ENCODE results near the gene ADGB. TPM values are rescaled to one million over a fixed set of nuclear protein-coding genes. Genes with fewer than 3 reads are reported as not detected.

ADGB gene
- total and polyA plus RNA-seq, 4 experiments from 2014 or later, result not detected

- H3K9me3 Mint-ChIP-seq, result peaks cover 0 to 4% (median under 1%) of the 10 kb centered on the region in 8 donors
- CTCF ChIA-PET (ENCODE audit: partially characterized antibody), result no interaction called here
- no peak overlapping the region for H3K4me3 Mint-ChIP-seq
- no peaks in the 10 kb centered on the region for H3K36me3 Mint-ChIP-seq
- Histone ChIP-seq H3K36me3 (ENCODE audit: insufficient read depth, low read length) (no peaks in the 10 kb centered on the region), H3K4me1 (ENCODE audit: insufficient read depth, low read length) (no peaks in the 10 kb centered on the region), H3K4me3 (ENCODE audit: low read length in 2 of 2) (no peak overlapping the region), H3K27me3 (ENCODE audit: insufficient read depth, low read length) (no peaks in the 10 kb centered on the region), H3K9me3 (ENCODE audit: control insufficient read depth in 1 of 2, low read length in 2 of 2) (no peaks in the 10 kb centered on the region), H3K27ac (ENCODE audit: low read depth, low read length) (no peak overlapping the region)
- no peak overlapping the region for H3K27ac Mint-ChIP-seq
- no peaks in the 10 kb centered on the region for H3K4me1 Mint-ChIP-seq
- DNase-seq, result no peak
- POLR2A ChIA-PET (ENCODE audit: partially characterized antibody), result no interaction called here
- H3K27me3 Mint-ChIP-seq, result peaks cover 2 to 8% of the 10 kb centered on the region in 2 donors
- intact Hi-C loops (cut with micrococcal nuclease), result no loop called here
Measured at GRCh38 chr6:146628350-146628749, 29.6 kb downstream of the ADGB start.

DNA sequence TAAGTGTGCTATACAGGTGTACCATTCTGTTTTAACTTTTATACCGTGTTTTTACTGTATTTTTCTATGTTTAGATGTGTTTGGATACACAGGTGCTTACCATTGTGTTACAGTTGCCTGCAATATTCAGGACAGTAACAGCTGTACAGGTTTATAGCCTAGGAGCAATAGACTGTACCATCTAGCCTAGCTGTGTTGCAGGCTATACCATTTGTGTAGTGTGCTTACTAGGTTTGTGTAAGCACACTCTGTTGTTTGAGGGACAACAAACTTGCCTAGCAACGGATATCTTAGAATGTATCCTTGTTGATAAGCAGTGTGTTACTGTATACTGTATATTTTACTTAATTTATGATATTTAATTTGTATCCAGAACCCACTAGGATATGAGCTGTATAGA, 35.2 kb downstream of the ADGB start:
- POLR2A ChIA-PET (ENCODE audit: partially characterized antibody), result no interaction called here
- H3K4me1 Mint-ChIP-seq, result no peaks in the 10 kb centered on the region
- H3K36me3 Mint-ChIP-seq, result no peaks in the 10 kb centered on the region
- Histone ChIP-seq H3K27ac (ENCODE audit: low read depth, low read length) (no peak overlapping the region), H3K4me1 (ENCODE audit: insufficient read depth, low read length) (no peaks in the 10 kb centered on the region), H3K36me3 (ENCODE audit: insufficient read depth, low read length) (no peaks in the 10 kb centered on the region), H3K9me3 (ENCODE audit: control insufficient read depth in 1 of 2, low read length in 2 of 2) (no peaks in the 10 kb centered on the region), H3K27me3 (ENCODE audit: insufficient read depth, low read length) (no peaks in the 10 kb centered on the region), H3K4me3 (ENCODE audit: low read length in 2 of 2) (no peak overlapping the region)
- intact Hi-C loops (cut with micrococcal nuclease), result no loop called here
- no peak for DNase-seq
- CTCF ChIA-PET (ENCODE audit: partially characterized antibody), result no interaction called here
- H3K4me3 Mint-ChIP-seq, result no peak overlapping the region
- peaks cover 2 to 7% of the 10 kb centered on the region in 2 donors for H3K27me3 Mint-ChIP-seq
- no peak overlapping the region for H3K27ac Mint-ChIP-seq
- peaks cover 0 to 6% (median 2%) of the 10 kb centered on the region in 8 donors for H3K9me3 Mint-ChIP-seq

DNA sequence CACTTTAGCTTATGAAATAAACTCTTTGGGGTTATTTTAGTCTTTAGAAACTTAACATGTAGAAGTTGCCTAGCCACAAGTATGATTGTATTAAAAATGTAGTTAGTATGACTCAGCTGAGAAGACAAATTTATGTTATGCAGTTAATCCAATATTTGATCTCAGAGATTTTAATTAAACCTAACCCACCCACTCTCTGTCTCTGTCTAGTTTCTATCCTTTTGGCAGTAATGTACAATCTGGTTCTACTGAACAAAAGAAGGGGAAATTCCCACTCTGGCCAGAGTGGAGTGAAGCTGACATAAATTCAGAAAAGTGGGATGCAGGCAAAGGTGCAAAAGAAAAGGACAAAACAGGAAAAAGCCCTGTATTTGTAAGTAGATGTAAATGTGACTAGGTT, 36.4 kb downstream of the ADGB start:
- H3K4me3 ChIP-seq (ENCODE audit: low read length in 2 of 2), result no peak overlapping the region
- Mint-ChIP-seq H3K4me3 (no peak overlapping the region), H3K36me3 (no peaks in the 10 kb centered on the region), H3K27me3 (peaks cover 2 to 7% of the 10 kb centered on the region in 2 donors), H3K27ac (no peak overlapping the region), H3K4me1 (no peaks in the 10 kb centered on the region), H3K9me3 (peaks cover 0 to 11% (median 2%) of the 10 kb centered on the region in 8 donors)
- H3K4me1 ChIP-seq (ENCODE audit: insufficient read depth, low read length), result no peaks in the 10 kb centered on the region
- no peaks in the 10 kb centered on the region for H3K9me3 ChIP-seq (ENCODE audit: control insufficient read depth in 1 of 2, low read length in 2 of 2)
- intact Hi-C loops (cut with micrococcal nuclease), result no loop called here
- H3K36me3 ChIP-seq (ENCODE audit: insufficient read depth, low read length), result no peaks in the 10 kb centered on the region
- POLR2A ChIA-PET (ENCODE audit: partially characterized antibody), result no interaction called here
- H3K27ac ChIP-seq (ENCODE audit: low read depth, low read length), result no peak overlapping the region
- CTCF ChIA-PET (ENCODE audit: partially characterized antibody), result no interaction called here
- no peak for DNase-seq
- no peaks in the 10 kb centered on the region for H3K27me3 ChIP-seq (ENCODE audit: insufficient read depth, low read length)

DNA sequence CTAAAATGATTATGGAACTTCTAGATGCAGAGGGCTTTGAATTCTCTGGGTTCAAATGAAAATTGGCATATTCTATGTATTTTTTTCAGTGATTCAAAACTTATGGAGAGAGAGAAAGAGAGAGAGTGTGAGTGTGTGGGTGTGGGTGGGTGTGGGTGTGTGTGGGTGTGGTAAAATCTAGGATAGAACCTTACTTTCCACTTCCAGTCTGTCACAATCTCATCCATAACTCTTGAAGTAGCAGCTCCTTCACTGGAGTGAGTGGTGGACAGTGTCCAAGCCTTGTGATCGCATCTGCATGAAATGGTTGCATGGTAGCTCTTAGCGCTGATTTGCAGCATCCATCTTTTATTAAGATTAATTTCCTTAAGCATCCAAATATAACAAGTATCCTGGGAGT, 37.7 kb downstream of the ADGB start:
- H3K4me1 ChIP-seq (ENCODE audit: insufficient read depth, low read length), result no peaks in the 10 kb centered on the region
- no peaks in the 10 kb centered on the region for H3K36me3 ChIP-seq (ENCODE audit: insufficient read depth, low read length)
- Mint-ChIP-seq H3K4me3 (no peak overlapping the region), H3K4me1 (no peaks in the 10 kb centered on the region), H3K36me3 (no peaks in the 10 kb centered on the region), H3K27me3 (peaks cover 2 to 5% of the 10 kb centered on the region in 2 donors), H3K9me3 (peaks cover 0 to 11% (median 2%) of the 10 kb centered on the region in 8 donors), H3K27ac (no peak overlapping the region)
- H3K27me3 ChIP-seq (ENCODE audit: insufficient read depth, low read length), result no peaks in the 10 kb centered on the region
- CTCF ChIA-PET (ENCODE audit: partially characterized antibody), result no interaction called here
- intact Hi-C loops (cut with micrococcal nuclease), result no loop called here
- H3K9me3 ChIP-seq (ENCODE audit: control insufficient read depth in 1 of 2, low read length in 2 of 2), result no peaks in the 10 kb centered on the region
- H3K4me3 ChIP-seq (ENCODE audit: low read length in 2 of 2), result no peak overlapping the region
- POLR2A ChIA-PET (ENCODE audit: partially characterized antibody), result no interaction called here
- no peak for DNase-seq
- no peak overlapping the region for H3K27ac ChIP-seq (ENCODE audit: low read depth, low read length)

DNA sequence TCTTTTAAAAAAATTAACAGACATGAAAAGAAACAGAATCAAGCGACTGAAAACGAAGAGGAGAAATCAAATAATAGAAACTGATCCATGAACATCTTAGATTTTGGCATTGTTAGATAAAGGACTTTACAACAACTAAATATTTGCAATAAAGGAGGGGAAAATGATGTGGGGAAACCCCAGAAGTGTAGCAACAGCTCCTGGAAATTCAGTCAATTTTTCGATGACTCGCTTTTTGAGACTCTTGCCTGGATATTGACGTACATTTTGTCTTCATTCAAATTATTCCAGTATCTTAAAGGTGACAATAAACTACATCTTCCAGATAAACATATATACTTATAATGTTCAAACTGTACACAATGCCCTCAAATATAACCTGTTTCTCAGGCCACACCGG, 44.1 kb downstream of the ADGB start:
- H3K4me1 Mint-ChIP-seq, result no peaks in the 10 kb centered on the region
- H3K36me3 Mint-ChIP-seq, result no peaks in the 10 kb centered on the region
- POLR2A ChIA-PET (ENCODE audit: partially characterized antibody), result no interaction called here
- H3K9me3 Mint-ChIP-seq, result peaks cover 0 to 7% (median 0%) of the 10 kb centered on the region in 8 donors
- Histone ChIP-seq H3K27ac (ENCODE audit: low read depth, low read length) (no peak overlapping the region), H3K4me3 (ENCODE audit: low read length in 2 of 2) (no peak overlapping the region), H3K27me3 (ENCODE audit: insufficient read depth, low read length) (no peaks in the 10 kb centered on the region), H3K9me3 (ENCODE audit: control insufficient read depth in 1 of 2, low read length in 2 of 2) (no peaks in the 10 kb centered on the region), H3K36me3 (ENCODE audit: insufficient read depth, low read length) (no peaks in the 10 kb centered on the region), H3K4me1 (ENCODE audit: insufficient read depth, low read length) (no peaks in the 10 kb centered on the region)
- intact Hi-C loops (cut with micrococcal nuclease), result no loop called here
- DNase-seq, result no peak
- no peaks in the 10 kb centered on the region for H3K27me3 Mint-ChIP-seq
- no peak overlapping the region for H3K27ac Mint-ChIP-seq
- no peak overlapping the region for H3K4me3 Mint-ChIP-seq
- CTCF ChIA-PET (ENCODE audit: partially characterized antibody), result no interaction called here

- Histone ChIP-seq H3K4me1 (ENCODE audit: insufficient read depth, low read length) (no peaks in the 10 kb centered on the region), H3K4me3 (ENCODE audit: low read length in 2 of 2) (no peak overlapping the region), H3K9me3 (ENCODE audit: control insufficient read depth in 1 of 2, low read length in 2 of 2) (no peaks in the 10 kb centered on the region), H3K36me3 (ENCODE audit: insufficient read depth, low read length) (no peaks in the 10 kb centered on the region), H3K27ac (ENCODE audit: low read depth, low read length) (no peak overlapping the region), H3K27me3 (ENCODE audit: insufficient read depth, low read length) (no peaks in the 10 kb centered on the region)
- Mint-ChIP-seq H3K36me3 (no peaks in the 10 kb centered on the region), H3K27me3 (peaks cover 0 to 2% of the 10 kb centered on the region in 2 donors), H3K4me3 (no peak overlapping the region), H3K27ac (no peak overlapping the region), H3K4me1 (no peaks in the 10 kb centered on the region), H3K9me3 (peaks cover 0 to 1% (median 0%) of the 10 kb centered on the region in 8 donors)
- intact Hi-C loops (cut with micrococcal nuclease), result no loop called here
- CTCF ChIA-PET (ENCODE audit: partially characterized antibody), result no interaction called here
- POLR2A ChIA-PET (ENCODE audit: partially characterized antibody), result no interaction called here
- no peak for DNase-seq
Measured at GRCh38 chr6:146650799-146651481, 52.2 kb downstream of the ADGB start.

GRCh38 chr6:146651482-146651863, 52.7 kb downstream of the ADGB start:
- Mint-ChIP-seq H3K4me1 (no peaks in the 10 kb centered on the region), H3K27me3 (peaks cover 0 to 2% of the 10 kb centered on the region in 2 donors), H3K9me3 (peaks cover 0 to 1% (median 0%) of the 10 kb centered on the region in 8 donors), H3K4me3 (no peak overlapping the region), H3K36me3 (no peaks in the 10 kb centered on the region), H3K27ac (no peak overlapping the region)
- ChIA-PET CTCF (ENCODE audit: partially characterized antibody) (no interaction called here), POLR2A (ENCODE audit: partially characterized antibody) (no interaction called here)
- H3K27me3 ChIP-seq (ENCODE audit: insufficient read depth, low read length), result no peaks in the 10 kb centered on the region
- no peak for DNase-seq
- intact Hi-C loops (cut with micrococcal nuclease), result no loop called here
- no peaks in the 10 kb centered on the region for H3K9me3 ChIP-seq (ENCODE audit: control insufficient read depth in 1 of 2, low read length in 2 of 2)
- H3K36me3 ChIP-seq (ENCODE audit: insufficient read depth, low read length), result no peaks in the 10 kb centered on the region
- H3K27ac ChIP-seq (ENCODE audit: low read depth, low read length), result no peak overlapping the region
- H3K4me3 ChIP-seq (ENCODE audit: low read length in 2 of 2), result no peak overlapping the region
- no peaks in the 10 kb centered on the region for H3K4me1 ChIP-seq (ENCODE audit: insufficient read depth, low read length)

DNA sequence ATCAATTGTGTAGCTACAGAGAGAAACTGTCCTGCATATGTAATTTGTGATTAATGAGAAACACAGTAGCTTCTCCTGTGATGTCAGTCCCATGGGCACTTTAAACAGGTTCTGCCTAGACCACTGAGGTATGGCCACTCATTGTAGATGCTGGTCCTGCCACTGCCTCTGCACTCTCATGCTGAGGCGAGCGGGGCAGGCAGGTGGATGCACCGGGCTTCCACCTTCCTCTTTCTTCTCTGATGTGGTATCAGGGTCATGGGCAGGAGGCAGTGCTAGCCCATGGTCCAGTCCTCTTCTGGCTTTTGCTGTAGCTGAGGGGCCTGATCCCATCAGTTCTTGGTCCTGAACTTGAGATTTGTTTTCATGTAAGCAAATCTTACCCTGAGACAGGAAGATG, 58.7 kb downstream of the ADGB start:
- intact Hi-C loops (cut with micrococcal nuclease), result no loop called here
- Mint-ChIP-seq H3K9me3 (peaks cover 0 to 4% (median 0%) of the 10 kb centered on the region in 8 donors), H3K36me3 (no peaks in the 10 kb centered on the region), H3K4me3 (no peak overlapping the region), H3K27me3 (no peaks in the 10 kb centered on the region), H3K4me1 (no peaks in the 10 kb centered on the region), H3K27ac (no peak overlapping the region)
- DNase-seq, result no peak
- Histone ChIP-seq H3K27ac (ENCODE audit: low read depth, low read length) (no peak overlapping the region), H3K27me3 (ENCODE audit: insufficient read depth, low read length) (no peaks in the 10 kb centered on the region), H3K9me3 (ENCODE audit: control insufficient read depth in 1 of 2, low read length in 2 of 2) (no peaks in the 10 kb centered on the region), H3K4me3 (ENCODE audit: low read length in 2 of 2) (no peak overlapping the region), H3K36me3 (ENCODE audit: insufficient read depth, low read length) (no peaks in the 10 kb centered on the region), H3K4me1 (ENCODE audit: insufficient read depth, low read length) (no peaks in the 10 kb centered on the region)
- POLR2A ChIA-PET (ENCODE audit: partially characterized antibody), result no interaction called here
- CTCF ChIA-PET (ENCODE audit: partially characterized antibody), result no interaction called here
